Measurements from ENCODE around the gene ZNF653.
A peak's percentile ranks its signal among the peaks of the same experiment; 100 is the strongest.

Gene ZNF653

DNA sequence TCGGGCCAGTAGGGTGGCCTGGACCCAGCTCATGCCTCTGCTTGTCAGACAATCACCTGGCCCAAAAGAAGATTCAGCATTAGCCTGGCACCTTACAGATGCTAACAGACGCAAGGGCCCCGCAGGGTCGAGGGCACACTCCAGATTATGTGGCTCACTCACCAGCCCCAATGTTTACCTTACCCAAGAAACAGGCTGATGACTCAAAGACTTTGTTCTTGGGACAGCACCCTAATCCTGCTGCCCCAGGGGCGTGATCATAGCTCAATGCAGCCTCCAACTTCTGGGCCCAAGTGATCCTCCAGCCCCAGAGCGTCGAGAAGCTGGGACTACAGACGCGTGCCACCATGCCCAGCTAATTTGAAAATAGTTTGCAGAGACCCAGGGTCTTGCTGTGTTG, 13.5 kb upstream of the ZNF653 start:
- no peak for DNase-seq (ENCODE audit: low read depth)

DNA sequence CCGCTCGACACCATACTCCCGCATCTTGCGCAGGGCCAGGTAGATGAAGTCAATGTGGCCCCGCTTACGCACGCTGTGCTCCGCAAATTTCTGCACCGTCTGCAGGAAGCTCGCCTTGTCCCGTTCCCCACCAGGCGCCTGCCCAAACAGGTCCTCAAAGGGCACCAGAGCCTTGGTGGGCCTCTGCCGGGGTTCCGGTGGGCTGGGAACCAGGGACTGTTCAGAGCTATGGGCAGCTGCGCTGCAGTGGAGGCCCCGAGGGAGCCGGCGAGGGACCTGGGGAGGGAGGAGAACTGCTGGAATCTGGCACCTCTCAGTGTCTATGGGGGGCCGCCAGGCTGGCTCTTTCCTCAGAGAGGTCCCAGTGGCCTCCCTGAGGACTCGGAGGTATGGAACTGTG, 8.3 kb upstream of the ZNF653 start:
- no peak for DNase-seq (ENCODE audit: low read depth)

DNA sequence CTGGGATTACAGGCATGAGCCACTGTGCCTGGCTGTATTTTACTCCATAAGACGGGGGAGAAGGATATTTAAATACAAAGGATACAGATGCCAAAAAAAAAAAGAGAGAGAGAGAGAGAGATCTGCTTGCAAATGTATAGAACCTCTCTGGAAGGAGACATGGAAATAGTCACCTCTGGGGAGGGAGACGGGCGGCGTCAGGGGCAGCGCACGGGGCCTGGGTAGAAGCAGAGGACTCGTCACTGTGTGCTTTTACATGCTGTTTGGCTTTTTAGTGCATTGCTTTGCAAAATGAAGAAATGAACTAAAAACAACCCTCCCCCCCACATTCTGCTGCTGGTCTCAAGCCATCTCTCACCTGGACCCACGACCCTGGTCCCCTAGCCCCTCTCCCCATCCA, 4.8 kb upstream of the ZNF653 start:
- DNase-seq (ENCODE audit: low read depth), result no peak

DNA sequence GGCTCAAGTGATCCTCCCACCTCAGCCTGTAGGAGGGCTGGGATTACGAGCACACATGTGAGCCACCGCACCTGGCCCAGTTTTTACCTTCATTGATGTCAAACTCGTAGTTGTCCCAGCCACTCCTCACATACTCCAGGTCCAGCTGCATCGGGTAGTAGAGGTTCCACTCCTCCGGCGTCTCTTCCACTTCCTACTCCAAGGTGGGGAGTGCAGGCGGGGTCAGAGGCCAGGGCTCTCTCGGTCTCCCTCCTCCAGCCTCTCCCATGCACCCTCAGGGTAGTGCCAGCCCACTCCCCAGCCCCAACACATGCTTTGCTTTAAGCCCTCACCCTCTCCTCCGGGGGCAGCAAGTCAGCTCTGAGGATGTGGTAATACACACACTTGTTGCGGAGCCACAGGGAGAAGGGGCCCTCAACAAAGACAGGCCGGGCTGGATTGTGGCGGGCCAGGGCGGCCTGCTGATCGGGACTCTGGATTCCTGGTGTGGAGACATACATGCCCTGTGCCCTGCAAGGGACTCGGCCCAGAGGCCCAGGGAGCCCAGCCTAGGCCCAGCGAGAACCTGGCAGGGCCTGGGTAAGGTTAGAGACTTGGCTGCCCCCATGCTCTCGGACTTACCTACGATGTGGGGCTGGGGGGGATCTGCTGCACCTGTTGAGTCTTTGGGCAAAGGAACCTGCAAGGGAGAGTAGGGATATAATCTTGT, 1.9 kb upstream of the ZNF653 start:
- DNase-seq (ENCODE audit: low read depth), result no peak

DNA sequence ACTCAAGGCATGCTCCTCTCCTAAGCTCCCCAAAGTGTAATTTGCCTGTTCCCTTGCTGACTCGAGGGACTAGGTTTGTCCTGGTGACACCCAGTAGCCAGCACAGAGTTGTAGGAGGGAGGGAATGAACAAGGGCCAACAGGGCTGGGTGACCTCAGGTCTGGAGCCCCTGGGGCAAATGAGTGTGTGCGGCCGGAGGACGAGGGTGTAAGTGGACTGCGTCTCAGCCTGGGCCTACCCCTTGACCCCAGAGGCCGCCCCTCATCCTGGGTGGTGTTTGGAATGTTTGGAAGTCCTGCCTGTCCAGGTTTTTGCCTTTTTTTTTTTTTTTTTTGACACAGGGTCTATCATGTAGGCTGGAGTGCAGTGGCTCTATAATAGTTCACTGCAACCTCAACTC, 1.3 kb upstream of the ZNF653 start:
- no peak for DNase-seq (ENCODE audit: low read depth)

DNA sequence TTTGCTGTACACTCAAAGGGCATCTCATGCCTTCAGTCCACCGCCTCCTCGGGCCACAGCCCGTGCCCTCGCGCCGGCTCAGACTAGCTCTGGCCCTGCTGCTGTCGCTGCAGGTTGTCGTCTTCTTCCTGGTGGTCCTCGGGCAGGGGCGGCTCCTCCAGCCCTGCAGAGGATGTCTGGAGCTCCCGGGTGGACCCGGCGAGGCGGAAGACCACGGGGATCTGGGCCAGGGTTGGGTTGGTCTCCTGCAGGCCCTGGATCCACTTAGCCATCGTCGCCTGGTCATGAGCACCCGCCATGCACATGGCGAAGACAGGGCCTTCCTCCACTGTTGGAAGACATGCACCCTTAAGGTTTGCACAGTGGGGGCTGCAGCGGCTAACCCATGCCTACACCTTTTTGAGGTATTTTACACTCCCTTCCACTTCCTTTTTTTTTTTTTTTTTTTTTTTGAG, 489 bp upstream of the ZNF653 start:
- no peak for DNase-seq (ENCODE audit: low read depth)

DNA sequence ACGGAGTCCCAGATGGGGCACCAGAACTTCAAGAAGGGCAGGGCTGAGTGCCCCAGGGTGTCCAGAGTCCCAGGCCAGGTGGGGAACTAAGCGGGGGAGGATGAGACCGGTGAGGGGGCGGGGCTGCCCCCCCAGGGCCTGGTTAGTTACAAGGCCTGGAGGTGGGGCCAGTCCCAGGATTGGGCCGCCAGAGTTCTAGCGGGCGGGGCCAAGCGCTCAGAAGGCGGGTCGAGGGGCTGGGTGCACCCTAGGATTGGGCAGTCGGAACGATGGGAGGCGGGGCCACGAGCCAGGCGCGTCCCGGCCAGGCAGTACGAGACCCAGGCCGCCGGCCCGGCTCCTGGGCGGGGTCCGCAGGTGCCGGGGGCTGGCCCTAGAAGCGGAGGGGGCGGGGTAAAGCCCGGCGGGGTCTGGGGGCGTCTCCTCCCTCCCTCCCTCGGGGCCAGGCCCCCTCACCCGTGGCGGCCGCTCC, 571 bp downstream of the ZNF653 start:
- peak; percentile 94 for DNase-seq (ENCODE audit: low read depth)

DNA sequence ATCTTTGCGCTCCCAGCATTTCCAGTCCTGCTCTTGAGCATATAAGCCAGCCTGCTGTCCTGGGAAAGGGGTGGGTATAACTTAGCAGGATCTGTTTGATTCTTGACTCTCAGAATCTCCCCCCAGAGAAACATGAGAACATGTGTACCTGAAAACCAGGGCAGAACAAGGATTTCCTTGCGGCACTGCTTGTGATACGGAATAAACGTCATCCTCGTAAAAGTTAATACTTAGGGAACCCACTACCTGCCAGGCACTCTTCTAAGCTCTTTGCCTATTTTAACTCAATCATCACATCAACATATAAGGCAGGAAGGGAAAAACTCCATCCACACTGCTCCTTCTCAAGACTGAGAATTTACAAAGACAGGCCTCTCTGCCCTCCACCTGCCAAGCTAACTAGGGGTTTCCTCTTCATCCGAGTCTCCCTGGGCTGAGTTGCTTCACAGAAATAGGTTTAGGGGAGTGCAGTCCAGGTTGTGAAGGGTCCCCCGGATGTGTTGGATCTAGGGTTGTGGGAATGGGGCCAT, 1.1 kb downstream of the ZNF653 start:
- no peak for DNase-seq (ENCODE audit: low read depth)

DNA sequence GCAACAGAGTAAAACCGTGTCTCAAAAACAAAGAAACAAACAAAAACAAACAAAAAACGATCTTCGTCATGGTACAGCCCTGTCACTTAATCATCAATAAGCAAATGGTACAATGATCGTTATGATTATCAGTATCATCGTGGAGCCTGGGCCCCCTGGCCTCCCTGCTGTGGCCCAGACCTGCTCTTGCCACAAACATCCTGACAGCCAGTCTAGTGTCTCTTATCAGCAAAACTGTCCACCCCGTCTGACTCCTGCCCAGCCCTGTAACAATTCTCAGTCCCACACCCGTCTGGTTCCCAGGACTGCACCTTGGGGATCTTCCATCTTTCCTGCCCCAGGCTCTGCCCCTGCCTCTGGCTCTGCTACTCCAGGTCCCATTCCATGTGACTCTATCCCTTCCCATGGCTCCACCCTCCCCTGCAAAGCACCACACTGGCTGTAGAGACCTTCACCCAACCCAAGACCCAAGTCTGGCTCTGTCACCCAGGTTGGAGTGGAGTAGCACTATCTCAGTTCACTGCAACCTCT, 5.7 kb downstream of the ZNF653 start:
- no peak for DNase-seq (ENCODE audit: low read depth)

DNA sequence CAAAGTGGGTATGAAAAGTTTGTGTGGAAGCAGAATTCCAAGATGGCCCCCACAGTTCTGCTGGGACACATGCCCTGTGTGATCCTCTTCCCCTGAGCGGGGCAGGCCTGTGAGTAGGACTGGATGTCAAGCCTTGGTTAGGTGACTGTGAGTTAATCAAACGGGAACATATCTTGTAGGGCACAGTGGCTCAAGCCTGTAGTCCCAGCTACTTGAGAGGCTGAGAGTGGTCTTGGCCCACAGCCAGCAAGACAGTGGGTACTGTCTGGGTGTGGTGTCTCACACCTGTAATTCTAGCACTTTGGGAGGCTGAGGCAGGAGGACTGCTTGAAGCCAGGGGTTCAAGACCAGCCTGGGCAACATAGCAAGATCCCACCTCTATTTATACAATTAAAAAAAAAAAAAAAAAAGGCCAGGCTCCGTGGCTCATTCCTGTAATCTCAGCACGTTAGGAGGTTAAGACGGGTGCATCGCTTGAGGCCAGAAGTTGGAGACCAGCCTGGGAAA, 6.4 kb downstream of the ZNF653 start:
- DNase-seq (ENCODE audit: low read depth), result no peak

DNA sequence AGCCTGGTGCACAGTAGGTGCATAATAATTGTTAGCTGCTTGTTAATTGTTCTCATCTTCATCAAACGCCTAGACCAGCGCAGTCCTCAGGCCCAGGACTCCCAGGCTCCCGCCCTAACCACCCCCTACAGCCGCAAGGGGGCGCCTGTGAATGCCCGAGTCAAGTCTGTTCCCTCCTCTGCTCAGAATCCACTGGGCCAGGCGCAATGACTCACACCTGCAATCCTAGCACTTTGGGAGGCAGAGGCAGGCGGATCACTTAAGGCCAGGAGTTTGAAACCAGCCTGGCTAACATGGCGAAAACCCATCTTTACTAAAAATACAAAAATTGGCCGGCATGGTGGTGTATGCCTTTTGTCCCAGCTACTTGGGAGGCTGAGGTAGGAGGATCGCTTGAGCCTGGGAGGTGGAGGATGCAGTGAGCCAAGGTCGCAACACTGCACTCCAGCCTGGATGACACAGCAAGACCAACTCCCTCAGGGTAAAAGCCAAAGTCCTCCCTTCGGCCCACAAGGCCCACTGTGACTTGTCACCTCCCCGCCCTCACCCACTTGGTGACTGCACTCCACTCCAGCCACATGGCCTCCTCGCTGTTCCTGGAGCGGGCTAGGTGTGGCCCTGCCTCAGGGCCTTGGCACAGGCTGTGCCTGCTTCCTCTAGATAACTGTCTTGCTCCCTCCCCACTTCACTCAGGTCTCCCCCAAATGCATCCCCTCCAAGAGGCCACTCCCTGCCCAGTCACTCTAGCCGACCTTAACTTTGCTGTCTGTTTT, 9.1 kb downstream of the ZNF653 start:
- peak; percentile 50 for DNase-seq (ENCODE audit: low read depth)

DNA sequence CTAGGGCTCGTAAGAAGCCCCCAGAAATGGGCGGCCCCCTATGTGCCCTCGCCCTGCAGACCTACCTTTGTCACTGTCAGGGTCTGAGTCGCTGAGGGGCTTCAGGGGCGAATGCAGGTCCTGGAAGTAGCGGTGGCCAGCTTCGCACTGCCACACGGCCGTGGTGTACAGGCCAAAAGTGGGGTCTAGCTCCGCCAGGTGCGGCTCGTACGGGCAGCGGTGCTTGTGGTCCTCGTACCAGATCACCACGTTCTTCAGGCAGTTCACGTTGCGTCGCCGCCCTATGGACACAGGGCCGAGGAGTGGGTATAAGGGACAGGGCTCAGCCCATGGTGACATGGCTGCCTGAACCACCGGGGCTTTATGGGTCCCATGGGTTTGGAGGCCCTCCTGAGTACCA, 9.8 kb downstream of the ZNF653 start:
- no peak for DNase-seq (ENCODE audit: low read depth)

DNA sequence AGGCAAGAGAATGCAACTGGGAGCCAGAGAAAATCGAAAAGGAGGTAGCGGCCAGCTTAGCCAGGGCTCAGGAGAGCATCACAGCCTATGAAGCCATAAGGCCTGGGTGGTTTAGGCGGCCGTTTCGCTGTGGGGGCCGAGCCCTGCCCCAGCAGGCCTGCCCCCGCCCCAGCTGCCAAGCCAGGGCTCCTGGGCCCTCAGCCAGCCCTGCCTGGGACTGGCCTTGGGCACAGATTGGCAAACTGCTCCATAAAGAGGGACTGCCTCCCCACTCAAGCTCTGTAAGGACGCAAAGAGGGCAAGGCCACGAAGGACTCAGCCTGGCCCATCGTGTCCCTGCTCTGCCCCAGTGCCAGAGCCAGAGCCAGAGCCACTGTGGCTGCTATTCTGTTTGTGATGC, 10.2 kb downstream of the ZNF653 start:
- no peak for DNase-seq (ENCODE audit: low read depth)

DNA sequence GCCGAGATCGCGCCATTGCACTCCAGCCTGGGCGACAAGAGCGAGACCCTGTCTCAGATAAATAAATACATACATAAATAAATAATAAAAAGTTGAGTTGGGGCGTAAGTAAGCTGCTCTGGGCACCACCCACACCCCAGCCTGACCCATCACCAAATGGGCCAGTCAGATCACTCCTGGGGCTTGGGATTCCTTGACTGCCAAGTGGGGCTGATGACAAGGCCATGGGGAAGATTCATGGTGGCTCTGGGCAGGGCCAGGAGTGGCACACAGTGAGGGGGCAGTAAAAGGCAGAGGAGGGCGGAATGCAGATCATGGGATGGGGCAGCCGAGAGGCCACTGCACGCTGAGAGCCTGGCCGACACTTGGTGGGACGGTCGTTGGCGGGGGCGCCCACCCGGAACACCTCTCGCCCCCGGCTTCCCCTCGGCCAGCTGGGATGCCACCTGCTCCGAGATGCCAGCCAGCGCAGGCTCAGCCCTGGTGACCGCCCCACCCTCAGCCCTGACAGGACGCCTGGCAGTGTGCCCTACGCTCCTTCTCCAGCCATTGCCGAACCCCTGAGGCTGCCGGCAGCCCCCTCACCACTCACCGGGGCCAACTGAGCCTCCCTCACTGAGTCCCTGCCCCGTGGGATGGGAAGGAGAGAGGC, 10.9 kb downstream of the ZNF653 start:
- DNase-seq (ENCODE audit: low read depth), result no peak

DNA sequence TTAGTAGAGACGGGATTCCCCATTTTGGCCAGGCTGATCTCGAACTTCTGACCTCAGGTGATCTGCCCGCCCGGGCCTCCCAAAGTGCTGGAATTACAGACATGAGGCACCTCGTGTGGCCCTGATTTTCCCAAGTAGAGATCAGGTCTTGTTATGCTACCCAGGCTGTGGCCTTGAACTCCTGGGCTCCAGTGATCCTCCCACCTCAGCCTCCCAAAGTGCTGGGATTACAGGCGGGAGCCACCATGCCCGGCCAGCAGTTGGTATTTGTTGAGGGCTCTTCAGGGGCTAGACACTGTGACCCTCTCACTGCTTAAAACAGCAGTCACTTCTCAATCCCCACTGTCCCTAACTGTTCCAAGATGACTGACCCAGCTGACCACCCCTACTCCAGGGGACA, 16.3 kb downstream of the ZNF653 start:
- DNase-seq (ENCODE audit: low read depth), result no peak

DNA sequence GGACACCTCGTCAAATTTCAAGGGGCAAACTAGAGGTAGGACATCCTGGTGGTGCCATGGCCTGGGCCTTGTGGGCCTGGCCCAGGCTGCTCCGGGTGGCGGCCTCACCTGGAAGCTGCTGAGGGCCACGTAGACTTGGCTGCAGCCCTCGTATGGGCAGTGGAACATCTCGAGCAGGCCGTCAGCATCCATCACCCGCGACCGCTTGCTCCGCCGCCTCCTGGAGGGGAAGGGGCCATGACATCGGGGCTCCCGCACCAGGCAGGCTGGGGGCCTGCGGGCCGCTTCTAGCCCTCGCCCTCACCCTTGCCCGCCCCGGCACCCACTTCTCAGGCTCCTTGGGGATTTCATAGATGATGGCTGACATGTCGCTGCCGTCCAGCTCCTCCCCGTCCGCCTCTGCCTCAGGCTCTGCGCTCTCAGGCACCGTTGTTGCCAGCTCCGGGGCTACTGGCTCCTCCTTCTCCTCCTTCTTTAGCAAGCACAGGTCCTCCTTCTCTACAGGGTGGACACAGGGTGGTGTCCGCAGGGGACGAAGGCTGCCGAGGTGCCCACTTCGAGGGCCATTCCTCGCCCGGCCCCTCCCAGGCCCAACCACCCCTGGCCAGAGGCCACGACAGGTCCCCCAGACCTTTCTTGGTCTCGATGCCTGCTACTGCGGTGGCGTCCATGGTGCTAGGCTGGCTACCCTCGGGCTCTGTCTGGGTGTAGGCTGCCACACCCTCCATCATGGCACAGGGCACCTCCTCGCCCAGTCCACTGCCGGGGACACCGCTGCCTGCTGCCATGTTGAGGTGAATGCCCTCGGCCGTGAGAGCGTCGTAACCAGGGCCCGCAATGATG, 18.8 kb downstream of the ZNF653 start:
- DNase-seq (ENCODE audit: low read depth), result no peak

DNA sequence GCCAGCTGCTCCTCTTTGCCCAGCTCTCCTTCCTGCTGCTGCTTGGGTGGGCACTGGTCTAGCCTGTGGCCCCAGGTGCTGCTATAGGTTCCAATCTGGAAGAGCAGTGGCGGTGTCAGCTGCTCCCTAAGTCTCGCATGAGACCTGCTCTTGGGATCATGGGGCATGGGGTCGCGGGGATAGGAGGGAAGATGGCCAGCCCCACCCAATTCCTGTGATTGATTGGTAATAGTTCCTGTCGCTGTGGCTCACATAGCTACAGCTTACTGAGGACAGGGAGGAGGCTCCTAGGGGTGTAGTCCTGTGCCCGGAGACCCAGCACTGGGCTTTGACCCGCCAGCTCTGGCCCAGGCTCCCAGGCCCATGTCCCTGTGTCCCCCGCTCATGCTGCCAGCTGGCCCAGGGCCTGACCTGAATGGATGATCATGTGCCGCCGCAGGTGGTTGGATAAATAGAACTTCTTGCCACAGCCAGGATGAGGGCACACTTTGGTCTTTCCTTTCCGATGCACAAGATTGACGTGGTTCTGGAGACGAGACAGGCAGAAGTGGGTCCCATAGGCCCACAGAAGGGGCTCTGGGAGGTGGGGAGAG, 20.3 kb downstream of the ZNF653 start:
- no peak for DNase-seq (ENCODE audit: low read depth)

DNA sequence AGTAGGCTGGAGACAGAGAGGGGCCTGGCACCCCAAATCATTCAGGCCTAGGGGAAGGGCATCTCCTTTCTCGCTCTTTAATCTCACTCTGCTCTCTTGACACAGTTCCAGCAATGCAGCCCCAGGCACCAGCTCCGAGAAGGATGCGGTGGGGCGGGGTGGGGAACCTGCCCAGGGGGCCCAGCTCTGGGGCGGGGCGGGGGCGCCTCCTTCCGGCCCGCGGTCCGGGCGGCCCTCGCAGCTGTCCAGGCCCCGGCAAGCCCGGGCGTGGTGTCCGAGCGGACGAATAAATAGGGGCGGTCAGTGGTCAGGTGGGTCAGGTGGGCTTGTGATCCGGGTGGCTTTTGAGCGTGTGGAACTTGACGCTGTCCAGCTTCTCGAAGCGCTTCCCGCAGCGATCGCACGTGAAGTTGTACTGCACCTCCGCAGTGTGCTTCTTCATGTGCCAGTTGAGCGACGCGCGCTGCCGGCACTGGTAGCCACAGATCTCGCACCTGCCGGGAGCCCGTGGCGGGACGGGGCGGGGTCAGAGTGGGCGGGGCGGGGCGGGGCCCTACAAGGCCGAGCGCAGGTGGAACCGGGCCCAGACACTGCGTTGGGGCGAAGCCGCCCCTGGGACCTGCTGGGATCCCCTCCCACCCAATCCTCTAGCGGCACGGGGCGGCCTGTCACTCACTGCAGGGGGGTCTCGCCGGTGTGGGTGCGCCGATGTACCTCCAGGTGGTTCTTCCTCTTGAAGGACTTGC, 22.1 kb downstream of the ZNF653 start:
- DNase-seq (ENCODE audit: low read depth), result no peak

DNA sequence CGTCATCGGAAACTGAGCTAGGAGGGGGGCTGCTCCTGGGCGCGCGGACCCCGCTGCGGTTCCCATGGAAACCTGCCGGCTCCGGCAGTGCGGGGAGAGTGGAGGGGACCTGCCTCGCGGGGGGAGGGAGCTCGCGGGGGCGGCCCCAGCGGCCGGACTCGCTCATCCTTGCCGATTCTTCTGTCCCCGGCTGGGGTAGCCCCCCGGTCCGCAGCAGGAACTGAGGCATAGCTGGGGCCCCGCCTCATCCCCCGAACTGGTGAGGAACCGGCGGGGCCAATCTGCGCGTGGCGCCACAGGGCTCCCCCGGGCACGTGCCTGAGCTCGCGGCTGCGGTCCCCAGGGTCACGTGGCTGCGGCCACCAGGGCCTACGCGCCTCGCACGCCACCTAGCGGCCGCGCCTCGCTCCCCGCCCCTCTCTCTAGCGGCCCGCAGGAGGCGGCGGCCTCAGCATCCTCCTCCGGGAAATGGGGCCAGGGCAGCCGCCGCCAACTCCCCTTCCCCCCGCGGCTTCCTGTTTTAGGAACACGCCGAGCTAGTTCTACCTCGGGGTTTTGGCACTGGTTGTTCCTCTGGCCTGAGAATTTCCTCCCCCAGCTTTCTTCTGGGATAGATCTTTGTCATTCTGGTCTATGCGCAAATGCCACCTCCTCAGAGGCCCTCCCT, 23.1 kb downstream of the ZNF653 start:
- peak; percentile 71 for DNase-seq (ENCODE audit: low read depth)
